WTC11 (cell line): Measurements from ENCODE around the gene ARMC9.

ENCODE experiments used
- ESRRA ChIP-seq: sonication (generic); formaldehyde crosslinking; IDR thresholded peaks from 2 replicates; pipeline ENCODE4 v1.8.1; 2022; ENCODE audit warnings: mild to moderate bottlenecking, missing genetic modification reagents, borderline replicate concordance
- FOXK1 ChIP-seq: sonication (generic); formaldehyde crosslinking; IDR thresholded peaks from 2 replicates; pipeline ENCODE4 v1.8.0; 2022; ENCODE audit warnings: mild to moderate bottlenecking, moderate library complexity, missing genetic modification reagents
- KAT7 ChIP-seq: sonication (generic); formaldehyde crosslinking; IDR thresholded peaks from 2 replicates; pipeline ENCODE4 v1.8.1; 2023; ENCODE audit warnings: missing genetic modification reagents, mild to moderate bottlenecking, borderline replicate concordance
- NR3C1 ChIP-seq: sonication (generic); formaldehyde crosslinking; conservative IDR thresholded peaks from 2 replicates; pipeline ENCODE4 v1.8.1; 2023; ENCODE audit warnings: low read depth, mild to moderate bottlenecking, missing genetic modification reagents
- ZNF121 ChIP-seq: sonication (generic); formaldehyde crosslinking; IDR thresholded peaks from 2 replicates; pipeline ENCODE4 v1.8.0; 2023; ENCODE audit warnings: missing genetic modification reagents
- ZNF219 ChIP-seq: sonication (generic); formaldehyde crosslinking; IDR thresholded peaks from 2 replicates; pipeline ENCODE4 v1.8.0; 2023; ENCODE audit warnings: missing genetic modification reagents, mild to moderate bottlenecking, borderline replicate concordance
- ZNF317 ChIP-seq: sonication (generic); formaldehyde crosslinking; IDR thresholded peaks from 2 replicates; pipeline ENCODE4 v1.8.1; 2023; ENCODE audit warnings: low read depth, mild to moderate bottlenecking, moderate library complexity, missing genetic modification reagents, borderline replicate concordance
- TF ChIP-seq, protein P1 (sequence below): fragments of 200-600 bp; IDR thresholded peaks from 2 replicates; pipeline ENCODE4 v1.8.0; 2022; ENCODE audit warnings: antibody characterized with exemption
- TF ChIP-seq, protein P2 (sequence below): sonication (generic); formaldehyde crosslinking; IDR thresholded peaks from 2 replicates; pipeline ENCODE4 v1.8.1; 2022; ENCODE audit warnings: mild to moderate bottlenecking, missing genetic modification reagents, moderate library complexity, borderline replicate concordance
- TF ChIP-seq, protein P3 (sequence below): sonication (generic); formaldehyde crosslinking; IDR thresholded peaks from 2 replicates; pipeline ENCODE4 v1.8.0; 2022; ENCODE audit warnings: mild to moderate bottlenecking, missing genetic modification reagents
- TF ChIP-seq, protein P4 (sequence below): sonication (generic); formaldehyde crosslinking; IDR thresholded peaks from 2 replicates; pipeline ENCODE4 v1.8.1; 2022; ENCODE audit warnings: low read depth, missing genetic modification reagents, borderline replicate concordance
- TF ChIP-seq, protein P5 (sequence below): sonication (generic); formaldehyde crosslinking; IDR thresholded peaks from 2 replicates; pipeline ENCODE4 v1.8.1; 2022; ENCODE audit warnings: low read depth, mild to moderate bottlenecking, moderate library complexity, missing genetic modification reagents, borderline replicate concordance
- TF ChIP-seq, protein P6 (sequence below): fragments of 250-450 bp; sonication (Bioruptor Pico); conservative IDR thresholded peaks from 2 replicates; pipeline ENCODE4 v1.9.0; 2021; ENCODE audit warnings: mild to moderate bottlenecking
- TF ChIP-seq, protein P7 (sequence below): sonication (generic); formaldehyde crosslinking; IDR thresholded peaks from 2 replicates; pipeline ENCODE4 v1.8.1; 2023; ENCODE audit warnings: mild to moderate bottlenecking, missing genetic modification reagents, moderate library complexity

DNA sequence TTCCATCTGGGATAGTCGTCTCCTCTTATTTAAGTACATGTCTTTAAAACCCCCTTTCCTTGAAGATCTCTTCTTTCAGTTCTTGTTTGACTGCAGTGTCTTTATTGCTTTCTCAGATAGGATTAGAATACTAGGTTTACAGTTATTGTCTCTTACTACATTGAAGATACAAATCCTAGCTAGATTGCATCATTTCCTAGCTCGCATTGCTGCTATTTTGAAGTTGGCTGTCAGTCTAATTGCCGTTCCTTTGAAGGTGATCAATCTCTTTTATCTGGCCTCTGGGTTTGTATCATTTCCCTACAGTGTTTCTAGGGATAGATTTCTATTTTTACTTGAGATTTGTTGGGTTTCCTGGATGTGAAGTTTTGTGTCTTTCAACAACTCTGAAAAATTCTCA is 20.9 kb downstream of the ARMC9 start:
- TF ChIP-seq, protein P1, sequence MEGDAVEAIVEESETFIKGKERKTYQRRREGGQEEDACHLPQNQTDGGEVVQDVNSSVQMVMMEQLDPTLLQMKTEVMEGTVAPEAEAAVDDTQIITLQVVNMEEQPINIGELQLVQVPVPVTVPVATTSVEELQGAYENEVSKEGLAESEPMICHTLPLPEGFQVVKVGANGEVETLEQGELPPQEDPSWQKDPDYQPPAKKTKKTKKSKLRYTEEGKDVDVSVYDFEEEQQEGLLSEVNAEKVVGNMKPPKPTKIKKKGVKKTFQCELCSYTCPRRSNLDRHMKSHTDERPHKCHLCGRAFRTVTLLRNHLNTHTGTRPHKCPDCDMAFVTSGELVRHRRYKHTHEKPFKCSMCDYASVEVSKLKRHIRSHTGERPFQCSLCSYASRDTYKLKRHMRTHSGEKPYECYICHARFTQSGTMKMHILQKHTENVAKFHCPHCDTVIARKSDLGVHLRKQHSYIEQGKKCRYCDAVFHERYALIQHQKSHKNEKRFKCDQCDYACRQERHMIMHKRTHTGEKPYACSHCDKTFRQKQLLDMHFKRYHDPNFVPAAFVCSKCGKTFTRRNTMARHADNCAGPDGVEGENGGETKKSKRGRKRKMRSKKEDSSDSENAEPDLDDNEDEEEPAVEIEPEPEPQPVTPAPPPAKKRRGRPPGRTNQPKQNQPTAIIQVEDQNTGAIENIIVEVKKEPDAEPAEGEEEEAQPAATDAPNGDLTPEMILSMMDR, result no peak
- TF ChIP-seq ZNF317 (CRISPR knock-in tag), result peak; percentile 68; the same call in 1 of the 2 replicates
- TF ChIP-seq ZNF121 (CRISPR knock-in tag), result no peak
- TF ChIP-seq, protein P2, sequence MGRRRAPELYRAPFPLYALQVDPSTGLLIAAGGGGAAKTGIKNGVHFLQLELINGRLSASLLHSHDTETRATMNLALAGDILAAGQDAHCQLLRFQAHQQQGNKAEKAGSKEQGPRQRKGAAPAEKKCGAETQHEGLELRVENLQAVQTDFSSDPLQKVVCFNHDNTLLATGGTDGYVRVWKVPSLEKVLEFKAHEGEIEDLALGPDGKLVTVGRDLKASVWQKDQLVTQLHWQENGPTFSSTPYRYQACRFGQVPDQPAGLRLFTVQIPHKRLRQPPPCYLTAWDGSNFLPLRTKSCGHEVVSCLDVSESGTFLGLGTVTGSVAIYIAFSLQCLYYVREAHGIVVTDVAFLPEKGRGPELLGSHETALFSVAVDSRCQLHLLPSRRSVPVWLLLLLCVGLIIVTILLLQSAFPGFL (CRISPR knock-in tag), result no peak
- TF ChIP-seq KAT7 (CRISPR knock-in tag), result no peak
- no peak for TF ChIP-seq ESRRA (CRISPR knock-in tag)
- TF ChIP-seq, protein P3, sequence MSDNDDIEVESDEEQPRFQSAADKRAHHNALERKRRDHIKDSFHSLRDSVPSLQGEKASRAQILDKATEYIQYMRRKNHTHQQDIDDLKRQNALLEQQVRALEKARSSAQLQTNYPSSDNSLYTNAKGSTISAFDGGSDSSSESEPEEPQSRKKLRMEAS, result no peak
- TF ChIP-seq NR3C1, result no peak
- TF ChIP-seq ZNF219 (CRISPR knock-in tag), result no peak
- TF ChIP-seq, protein P4, sequence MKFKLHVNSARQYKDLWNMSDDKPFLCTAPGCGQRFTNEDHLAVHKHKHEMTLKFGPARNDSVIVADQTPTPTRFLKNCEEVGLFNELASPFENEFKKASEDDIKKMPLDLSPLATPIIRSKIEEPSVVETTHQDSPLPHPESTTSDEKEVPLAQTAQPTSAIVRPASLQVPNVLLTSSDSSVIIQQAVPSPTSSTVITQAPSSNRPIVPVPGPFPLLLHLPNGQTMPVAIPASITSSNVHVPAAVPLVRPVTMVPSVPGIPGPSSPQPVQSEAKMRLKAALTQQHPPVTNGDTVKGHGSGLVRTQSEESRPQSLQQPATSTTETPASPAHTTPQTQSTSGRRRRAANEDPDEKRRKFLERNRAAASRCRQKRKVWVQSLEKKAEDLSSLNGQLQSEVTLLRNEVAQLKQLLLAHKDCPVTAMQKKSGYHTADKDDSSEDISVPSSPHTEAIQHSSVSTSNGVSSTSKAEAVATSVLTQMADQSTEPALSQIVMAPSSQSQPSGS (CRISPR knock-in tag), result no peak
- TF ChIP-seq, protein P5, sequence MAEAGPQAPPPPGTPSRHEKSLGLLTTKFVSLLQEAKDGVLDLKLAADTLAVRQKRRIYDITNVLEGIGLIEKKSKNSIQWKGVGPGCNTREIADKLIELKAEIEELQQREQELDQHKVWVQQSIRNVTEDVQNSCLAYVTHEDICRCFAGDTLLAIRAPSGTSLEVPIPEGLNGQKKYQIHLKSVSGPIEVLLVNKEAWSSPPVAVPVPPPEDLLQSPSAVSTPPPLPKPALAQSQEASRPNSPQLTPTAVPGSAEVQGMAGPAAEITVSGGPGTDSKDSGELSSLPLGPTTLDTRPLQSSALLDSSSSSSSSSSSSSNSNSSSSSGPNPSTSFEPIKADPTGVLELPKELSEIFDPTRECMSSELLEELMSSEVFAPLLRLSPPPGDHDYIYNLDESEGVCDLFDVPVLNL (CRISPR knock-in tag), result no peak
- TF ChIP-seq, protein P6, sequence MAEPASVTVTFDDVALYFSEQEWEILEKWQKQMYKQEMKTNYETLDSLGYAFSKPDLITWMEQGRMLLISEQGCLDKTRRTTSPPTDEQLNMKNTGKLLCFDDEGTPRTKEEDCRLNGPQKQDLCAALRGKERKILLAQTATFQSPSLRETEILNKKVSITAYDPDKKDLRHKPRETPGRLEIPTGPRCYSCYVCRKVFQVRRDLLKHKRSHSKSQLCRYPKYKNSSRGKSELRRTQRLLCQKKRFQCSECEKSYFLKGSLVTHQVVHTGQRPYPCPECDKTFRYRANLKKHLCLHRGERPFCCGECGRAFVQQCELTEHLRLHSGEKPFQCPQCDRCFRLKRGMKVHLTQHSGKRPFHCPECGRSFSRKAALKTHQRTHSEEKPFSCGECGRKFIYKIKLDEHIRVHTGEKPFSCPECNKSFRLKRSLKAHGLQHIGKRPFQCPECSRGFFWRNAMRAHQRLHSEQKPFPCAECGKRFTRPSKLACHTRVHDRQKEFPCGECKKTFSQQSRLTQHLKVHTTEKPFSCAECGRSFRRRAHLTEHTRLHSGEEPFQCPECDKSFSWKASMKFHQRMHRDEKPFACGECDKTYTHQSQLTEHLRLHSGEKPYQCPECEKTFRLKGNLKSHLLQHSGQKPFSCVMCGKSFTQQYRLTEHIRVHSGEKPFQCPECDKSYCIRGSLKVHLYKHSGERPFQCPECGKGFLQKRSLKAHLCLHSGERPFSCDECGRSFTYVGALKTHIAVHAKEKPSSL, result no peak
- TF ChIP-seq FOXK1 (CRISPR knock-in tag), result no peak
- TF ChIP-seq, protein P7, sequence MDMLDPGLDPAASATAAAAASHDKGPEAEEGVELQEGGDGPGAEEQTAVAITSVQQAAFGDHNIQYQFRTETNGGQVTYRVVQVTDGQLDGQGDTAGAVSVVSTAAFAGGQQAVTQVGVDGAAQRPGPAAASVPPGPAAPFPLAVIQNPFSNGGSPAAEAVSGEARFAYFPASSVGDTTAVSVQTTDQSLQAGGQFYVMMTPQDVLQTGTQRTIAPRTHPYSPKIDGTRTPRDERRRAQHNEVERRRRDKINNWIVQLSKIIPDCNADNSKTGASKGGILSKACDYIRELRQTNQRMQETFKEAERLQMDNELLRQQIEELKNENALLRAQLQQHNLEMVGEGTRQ, result no peak
